Nephron progenitor cell (in vitro differentiated cells): Measurements from ENCODE around the gene QSOX2.

Source experiments
- DNase-seq: peaks from one replicate; pipeline ENCODE4 v3.0.0; 2021
- H3K27ac Mint-ChIP-seq: 2 replicates; pipeline ENCODE4 v1.8.0; 2021; ENCODE audit warnings: mild to moderate bottlenecking, moderate library complexity, mixed read lengths
- H3K27me3 Mint-ChIP-seq: 2 replicates; pipeline ENCODE4 v1.8.0; 2021; ENCODE audit warnings: mild to moderate bottlenecking, low read depth, mixed read lengths; ENCODE audit not compliant: poor library complexity
- H3K36me3 Mint-ChIP-seq: 2 replicates; pipeline ENCODE4 v1.8.0; 2021; ENCODE audit warnings: low read depth, mixed read lengths
- H3K4me1 Mint-ChIP-seq: 2 replicates; pipeline ENCODE4 v1.8.0; 2021; ENCODE audit warnings: mixed read lengths
- H3K4me3 Mint-ChIP-seq: 2 replicates; pipeline ENCODE4 v1.8.0; 2021; ENCODE audit warnings: mild to moderate bottlenecking, moderate library complexity, mixed read lengths
- H3K9me3 Mint-ChIP-seq: 2 replicates; pipeline ENCODE4 v1.8.0; 2021; ENCODE audit warnings: mild to moderate bottlenecking, moderate library complexity, mixed read lengths
- CTCF ChIP-seq: fragments of 200-600 bp; sonication (generic); IDR thresholded peaks from 2 replicates; pipeline ENCODE4 v1.5.0; 2021; ENCODE audit warnings: antibody characterized with exemption

Gene QSOX2

GRCh38 chr9:136193127-136193890, 52.3 kb downstream of the QSOX2 start:
- H3K27ac Mint-ChIP-seq, result no peak overlapping the region
- no peaks in the 10 kb centered on the region for H3K9me3 Mint-ChIP-seq
- no peaks in the 10 kb centered on the region for H3K36me3 Mint-ChIP-seq
- H3K27me3 Mint-ChIP-seq, result peaks cover 94% of the 10 kb centered on the region
- no peak for DNase-seq
- no peak overlapping the region for H3K4me3 Mint-ChIP-seq
- TF ChIP-seq CTCF, result no peak
- peaks cover 5% of the 10 kb centered on the region for H3K4me1 Mint-ChIP-seq

GRCh38 chr9:136192289-136193126, 53.1 kb downstream of the QSOX2 start:
- no peaks in the 10 kb centered on the region for H3K9me3 Mint-ChIP-seq
- no peaks in the 10 kb centered on the region for H3K36me3 Mint-ChIP-seq
- no peak for DNase-seq
- no peak overlapping the region for H3K4me3 Mint-ChIP-seq
- no peak for TF ChIP-seq CTCF
- H3K27me3 Mint-ChIP-seq, result peaks cover 94% of the 10 kb centered on the region
- no peak overlapping the region for H3K27ac Mint-ChIP-seq
- H3K4me1 Mint-ChIP-seq, result peaks cover 10% of the 10 kb centered on the region

GRCh38 chr9:136191960-136192286, 53.7 kb downstream of the QSOX2 start:
- Mint-ChIP-seq H3K27me3 (peaks cover 92% of the 10 kb centered on the region), H3K4me3 (no peak overlapping the region), H3K27ac (no peak overlapping the region), H3K4me1 (peaks cover 11% of the 10 kb centered on the region), H3K36me3 (no peaks in the 10 kb centered on the region), H3K9me3 (no peaks in the 10 kb centered on the region)
- TF ChIP-seq CTCF, result no peak
- DNase-seq, result no peak

DNA sequence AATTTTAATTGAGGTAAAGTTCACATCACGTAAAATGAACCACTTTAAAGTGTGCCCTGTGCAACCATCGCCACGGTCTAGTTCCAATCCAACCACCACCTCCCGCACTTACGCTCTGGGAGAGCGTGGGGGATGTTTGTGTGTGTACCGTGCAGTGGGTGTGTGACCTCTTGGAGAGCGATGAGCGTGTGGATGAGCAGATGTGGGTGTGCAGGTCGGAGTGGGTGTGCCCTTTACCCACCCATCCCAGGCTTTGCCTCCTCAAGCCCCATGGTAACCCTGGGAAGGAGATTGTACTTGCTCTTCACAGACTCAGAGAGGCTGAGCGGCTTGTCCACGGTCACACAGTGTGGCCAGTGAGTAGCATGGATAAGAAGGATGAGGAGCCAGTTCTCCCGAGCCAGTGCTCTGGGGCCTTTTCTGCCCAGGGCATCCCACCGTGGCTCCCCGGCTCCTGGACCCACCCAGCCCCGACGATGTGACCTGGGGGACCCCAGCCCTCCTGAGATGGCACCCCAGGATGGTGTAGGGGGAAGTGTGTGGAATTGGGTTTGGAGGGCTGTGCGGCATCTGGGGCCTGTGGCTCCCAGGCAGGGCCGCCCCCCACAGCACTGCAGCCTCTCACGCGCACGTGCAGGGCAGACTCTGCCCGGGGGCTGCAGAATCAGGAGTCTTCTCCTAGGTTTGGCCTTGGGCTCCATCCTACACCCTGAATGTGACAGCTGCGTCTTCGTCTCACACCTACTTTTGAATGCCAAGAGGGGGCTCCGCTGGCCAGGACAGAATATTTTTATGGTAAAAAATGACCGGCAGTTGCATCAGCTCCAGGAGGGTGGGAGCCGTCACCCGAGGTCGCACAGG, 54.3 kb downstream of the QSOX2 start:
- Mint-ChIP-seq H3K27me3 (peaks cover 92% of the 10 kb centered on the region), H3K9me3 (no peaks in the 10 kb centered on the region), H3K36me3 (no peaks in the 10 kb centered on the region), H3K27ac (no peak overlapping the region), H3K4me1 (peaks cover 16% of the 10 kb centered on the region), H3K4me3 (no peak overlapping the region)
- DNase-seq, result no peak
- TF ChIP-seq CTCF, result no peak

DNA sequence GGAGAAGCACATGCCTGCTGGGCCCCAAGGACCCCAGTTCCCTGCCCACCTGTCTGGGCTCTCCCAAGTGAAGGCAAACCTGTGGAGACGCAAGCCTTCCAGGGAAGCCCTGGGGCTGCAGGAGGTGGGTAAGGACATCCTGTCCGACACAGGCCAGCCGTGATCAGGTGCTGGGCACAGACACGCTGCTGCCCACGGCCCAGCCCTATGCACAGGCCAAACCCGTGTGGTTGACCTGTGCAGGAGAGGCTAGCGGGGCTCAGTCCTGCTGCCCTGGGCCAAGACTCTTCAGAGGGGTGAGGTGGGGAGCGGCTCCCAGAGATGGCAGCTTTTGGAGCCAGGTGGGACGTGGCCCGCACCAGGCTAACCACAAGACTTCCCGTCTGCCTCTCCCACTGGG, 55.0 kb downstream of the QSOX2 start:
- TF ChIP-seq CTCF, result no peak
- Mint-ChIP-seq H3K4me1 (peaks cover 16% of the 10 kb centered on the region), H3K4me3 (no peak overlapping the region), H3K27ac (no peak overlapping the region), H3K27me3 (peaks cover 91% of the 10 kb centered on the region), H3K36me3 (no peaks in the 10 kb centered on the region), H3K9me3 (no peaks in the 10 kb centered on the region)
- DNase-seq, result no peak
